MM.1S (cell line): ENCODE measurements around the gene ZBTB47.

Experiments used
- DNase-seq: peaks from one replicate; pipeline ENCODE4 v3.0.0-alpha.2; 2015
- H2AFZ ChIP-seq: fragments of 300-600 bp; sonication (generic); 2 replicates; pipeline ENCODE4 v1.6.0; 2016; ENCODE audit warnings: antibody characterized with exemption, low read length
- H3F3A ChIP-seq: fragments of 300-600 bp; sonication (generic); 2 replicates; pipeline ENCODE4 v1.6.1; 2016; ENCODE audit warnings: mild to moderate bottlenecking, antibody characterized with exemption, low read length, moderate library complexity, mixed read lengths; ENCODE audit not compliant: insufficient read depth
- H3K27ac ChIP-seq: fragments of 300-600 bp; sonication (generic); 2 replicates; pipeline ENCODE4 v1.5.1; 2016; ENCODE audit warnings: mild to moderate bottlenecking, low read length
- H3K27me3 ChIP-seq: fragments of 300-600 bp; sonication (generic); replicated peaks from 2 replicates; pipeline ENCODE4 v1.6.0; 2016; ENCODE audit warnings: low read length; ENCODE audit not compliant: insufficient read depth
- H3K36me3 ChIP-seq: fragments of 300-600 bp; sonication (generic); replicated peaks from 2 replicates; pipeline ENCODE4 v1.6.1; 2016; ENCODE audit warnings: mild to moderate bottlenecking, low read length, mixed read lengths; ENCODE audit not compliant: insufficient read depth
- H3K4me1 ChIP-seq: fragments of 300-600 bp; sonication (generic); 2 replicates; pipeline ENCODE4 v1.6.1; 2016; ENCODE audit warnings: low read length, mixed read lengths
- H3K4me2 ChIP-seq: fragments of 300-600 bp; sonication (generic); 2 replicates; pipeline ENCODE4 v1.6.0; 2016; ENCODE audit warnings: low read depth, low read length
- H3K4me3 ChIP-seq: fragments of 300-600 bp; sonication (generic); 2 replicates; pipeline ENCODE4 v1.5.1; 2016; ENCODE audit warnings: low read length, mixed read lengths
- H3K79me2 ChIP-seq: fragments of 300-600 bp; sonication (generic); 2 replicates; pipeline ENCODE4 v1.6.1; 2016; ENCODE audit warnings: mixed run types, low read length, mixed read lengths
- H3K9ac ChIP-seq: fragments of 300-600 bp; sonication (generic); 2 replicates; pipeline ENCODE4 v1.6.1; 2016; ENCODE audit warnings: low read length, mixed read lengths
- H3K9me2 ChIP-seq: fragments of 300-600 bp; sonication (generic); replicated peaks from 2 replicates; pipeline ENCODE4 v1.6.1; 2016; ENCODE audit warnings: mild to moderate bottlenecking, low read length, mixed read lengths; ENCODE audit not compliant: insufficient read depth
- H3K9me3 ChIP-seq: fragments of 300-600 bp; sonication (generic); replicated peaks from 2 replicates; pipeline ENCODE4 v1.6.1; 2016; ENCODE audit warnings: mild to moderate bottlenecking, low read length, mixed read lengths; ENCODE audit not compliant: insufficient read depth
- H4K20me1 ChIP-seq: fragments of 300-600 bp; sonication (generic); 2 replicates; pipeline ENCODE4 v1.6.1; 2016; ENCODE audit warnings: mild to moderate bottlenecking, low read length, moderate library complexity, mixed read lengths; ENCODE audit not compliant: insufficient read depth
- EZH2 ChIP-seq: fragments of 300-600 bp; sonication (generic); optimal IDR thresholded peaks from 2 replicates; pipeline ENCODE3; 2017; ENCODE audit warnings: low read depth, mild to moderate bottlenecking, antibody characterized with exemption, low read length, mixed read lengths
- EZH2phosphoT487 ChIP-seq: fragments of 300-600 bp; sonication (generic); IDR thresholded peaks from 2 replicates; pipeline ENCODE4 v1.6.1; 2018; ENCODE audit warnings: antibody characterized with exemption, low read length
- TF ChIP-seq, protein P1 (sequence below): fragments of 300-600 bp; sonication (generic); IDR thresholded peaks from 2 replicates; pipeline ENCODE4 v1.5.1; 2016; ENCODE audit warnings: antibody characterized with exemption, low read length, mixed read lengths

ZBTB47 gene

GRCh38 chr3:42708611-42709151, 55.2 kb downstream of the ZBTB47 start:
- Histone ChIP-seq H4K20me1 (no peaks in the 10 kb centered on the region), H3K27me3 (no peaks in the 10 kb centered on the region), H3K4me3 (no peak overlapping the region), H3K79me2 (no peaks in the 10 kb centered on the region), H3K9me2 (no peaks in the 10 kb centered on the region), H2AFZ (no peak overlapping the region), H3K9me3 (no peaks in the 10 kb centered on the region), H3K27ac (no peak overlapping the region), H3K36me3 (no peaks in the 10 kb centered on the region), H3K4me1 (no peaks in the 10 kb centered on the region), H3F3A (no peaks in the 10 kb centered on the region), H3K9ac (no peak overlapping the region), H3K4me2 (no peak overlapping the region)
- DNase-seq = no peak
- no peak for TF ChIP-seq EZH2
- TF ChIP-seq, protein P1, sequence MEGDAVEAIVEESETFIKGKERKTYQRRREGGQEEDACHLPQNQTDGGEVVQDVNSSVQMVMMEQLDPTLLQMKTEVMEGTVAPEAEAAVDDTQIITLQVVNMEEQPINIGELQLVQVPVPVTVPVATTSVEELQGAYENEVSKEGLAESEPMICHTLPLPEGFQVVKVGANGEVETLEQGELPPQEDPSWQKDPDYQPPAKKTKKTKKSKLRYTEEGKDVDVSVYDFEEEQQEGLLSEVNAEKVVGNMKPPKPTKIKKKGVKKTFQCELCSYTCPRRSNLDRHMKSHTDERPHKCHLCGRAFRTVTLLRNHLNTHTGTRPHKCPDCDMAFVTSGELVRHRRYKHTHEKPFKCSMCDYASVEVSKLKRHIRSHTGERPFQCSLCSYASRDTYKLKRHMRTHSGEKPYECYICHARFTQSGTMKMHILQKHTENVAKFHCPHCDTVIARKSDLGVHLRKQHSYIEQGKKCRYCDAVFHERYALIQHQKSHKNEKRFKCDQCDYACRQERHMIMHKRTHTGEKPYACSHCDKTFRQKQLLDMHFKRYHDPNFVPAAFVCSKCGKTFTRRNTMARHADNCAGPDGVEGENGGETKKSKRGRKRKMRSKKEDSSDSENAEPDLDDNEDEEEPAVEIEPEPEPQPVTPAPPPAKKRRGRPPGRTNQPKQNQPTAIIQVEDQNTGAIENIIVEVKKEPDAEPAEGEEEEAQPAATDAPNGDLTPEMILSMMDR = no peak
- TF ChIP-seq EZH2phosphoT487 = no peak

DNA sequence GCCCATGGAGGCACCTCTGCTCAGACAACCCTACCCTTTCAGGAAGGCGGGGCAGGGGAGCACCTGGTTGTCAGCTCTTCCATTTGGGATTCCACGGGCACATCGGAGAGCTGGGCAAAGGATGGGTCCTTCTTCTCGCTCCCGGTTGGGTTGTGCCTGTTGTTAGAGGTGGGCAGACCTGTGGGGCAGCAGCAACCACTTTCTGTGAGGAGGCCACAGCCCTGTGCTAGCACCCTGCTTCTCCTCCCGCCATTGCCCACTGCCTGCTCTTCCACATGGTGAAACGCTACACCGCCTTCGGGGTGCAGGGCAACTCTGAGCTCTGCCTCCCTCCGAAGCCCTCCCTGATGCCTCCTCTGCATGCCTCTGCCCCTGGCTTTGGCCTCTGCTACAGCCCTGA, 56.1 kb downstream of the ZBTB47 start:
- Histone ChIP-seq H3K36me3 (no peaks in the 10 kb centered on the region), H4K20me1 (no peaks in the 10 kb centered on the region), H2AFZ (no peak overlapping the region), H3K4me2 (no peak overlapping the region), H3K79me2 (no peaks in the 10 kb centered on the region), H3F3A (no peaks in the 10 kb centered on the region), H3K9ac (no peak overlapping the region), H3K4me1 (no peaks in the 10 kb centered on the region), H3K9me2 (no peaks in the 10 kb centered on the region), H3K4me3 (no peak overlapping the region), H3K9me3 (no peaks in the 10 kb centered on the region), H3K27ac (no peak overlapping the region), H3K27me3 (no peaks in the 10 kb centered on the region)
- DNase-seq = no peak
- TF ChIP-seq, protein P1 = no peak
- no peak for TF ChIP-seq EZH2
- TF ChIP-seq EZH2phosphoT487 = no peak

- DNase-seq = no peak
- Histone ChIP-seq H3K4me3 (no peak overlapping the region), H3K4me1 (no peaks in the 10 kb centered on the region), H3K9me2 (no peaks in the 10 kb centered on the region), H2AFZ (no peak overlapping the region), H3K27me3 (no peaks in the 10 kb centered on the region), H3K9me3 (no peaks in the 10 kb centered on the region), H3K79me2 (no peaks in the 10 kb centered on the region), H3K9ac (no peak overlapping the region), H4K20me1 (no peaks in the 10 kb centered on the region), H3K4me2 (no peak overlapping the region), H3F3A (no peaks in the 10 kb centered on the region), H3K27ac (no peak overlapping the region), H3K36me3 (no peaks in the 10 kb centered on the region)
- TF ChIP-seq EZH2 (no peak), EZH2phosphoT487 (no peak)
- TF ChIP-seq, protein P1 = no peak
Observed at GRCh38 chr3:42710323-42711021, 57.0 kb downstream of the ZBTB47 start.
